ENCODE measurements around the gene GATAD2A.

GRCh38 chr19:19499272-19499995 is 94.0 kb downstream of the GATAD2A start:
- no peak for TF ChIP-seq EZH2 (IDR thresholded peaks at IDR 0.05; ENCODE audit: borderline replicate concordance, low read length)
- TF ChIP-seq CTCF (conservative IDR thresholded peaks at IDR 0.05 in 1 of 2, IDR thresholded peaks at IDR 0.05 in 1 of 2; ENCODE audit: extremely low read depth in 1 of 2, insufficient read depth in 1 of 2, low read depth in 1 of 2, low read length in 2 of 2) = no peak

Data from mammary epithelial cell (primary cell).